GM12878 (cell line): ENCODE results near the gene EPN1.
A peak's percentile ranks its signal among the peaks of the same experiment; 100 is the strongest.

ENCODE experiments used
- CTCF ChIP-seq, 3 experiments: IDR thresholded peaks in 2 of 3; conservative IDR thresholded peaks in 1 of 3; 2 replicates each; pipeline ENCODE4 v1.5.1; 2011; ENCODE audit warnings: low read depth in 3 of 3, low read length in 3 of 3, mild to moderate bottlenecking in 3 of 3, control low read depth in 2 of 3, moderate library complexity in 2 of 3, inconsistent platforms in 1 of 3, mixed read lengths in 1 of 3; ENCODE audit not compliant: control insufficient read depth in 2 of 3, insufficient read depth in 1 of 3; ENCODE audit errors: extremely low read depth in 1 of 3
- E2F4 ChIP-seq: IDR thresholded peaks from 2 replicates; pipeline ENCODE4 v1.6.1; 2012; ENCODE audit warnings: low read depth, low read length, improper control_type of control experiment
- ELK1 ChIP-seq: IDR thresholded peaks from 2 replicates; pipeline ENCODE4 v1.6.1; 2012; ENCODE audit warnings: low read depth, low read length, improper control_type of control experiment
- HDAC6 ChIP-seq: fragments of 200-600 bp; sonication (generic); IDR thresholded peaks from one replicate; pipeline ENCODE4 v1.8.0; 2017; ENCODE audit warnings: antibody characterized with exemption; ENCODE audit not compliant: unreplicated experiment
- KLF5 ChIP-seq: fragments of 450-650 bp; IDR thresholded peaks from 2 replicates; pipeline ENCODE4 v1.6.1; 2014; ENCODE audit warnings: mild to moderate bottlenecking; ENCODE audit not compliant: partially characterized antibody
- MTA2 ChIP-seq: fragments of 450-650 bp; IDR thresholded peaks from 2 replicates; pipeline ENCODE4 v1.6.1; 2016; ENCODE audit warnings: low read depth, mild to moderate bottlenecking, moderate library complexity
- MXI1 ChIP-seq: fragments of 150-350 bp; IDR thresholded peaks from 2 replicates; pipeline ENCODE4 v1.6.1; 2011; ENCODE audit warnings: low read depth, mild to moderate bottlenecking, inconsistent platforms, low read length, improper control_type of control experiment
- NFXL1 ChIP-seq: fragments of 450-650 bp; IDR thresholded peaks from 2 replicates; pipeline ENCODE4 v1.6.1; 2017; ENCODE audit warnings: antibody characterized with exemption, mild to moderate bottlenecking, borderline replicate concordance
- POLR2A ChIP-seq: IDR thresholded peaks from 2 replicates; pipeline ENCODE4 v1.6.1; 2011; ENCODE audit warnings: low read depth, mild to moderate bottlenecking, low read length
- REST ChIP-seq: IDR thresholded peaks from 2 replicates; pipeline ENCODE4 v1.6.1; 2012; ENCODE audit warnings: mild to moderate bottlenecking, low read depth, low read length
- SUZ12 ChIP-seq: fragments of 200-600 bp; sonication (generic); IDR thresholded peaks from one replicate; pipeline ENCODE4 v1.6.1; 2018; ENCODE audit warnings: antibody characterized with exemption, mild to moderate bottlenecking; ENCODE audit not compliant: unreplicated experiment
- ZNF384 ChIP-seq: IDR thresholded peaks from 2 replicates; pipeline ENCODE4 v1.6.1; 2012; ENCODE audit warnings: low read depth, mild to moderate bottlenecking, low read length, improper control_type of control experiment, borderline replicate concordance

GRCh38 chr19:55653651-55654322, 21.2 kb upstream of the EPN1 start:
- TF ChIP-seq MXI1: peak; percentile 94; the same call in 1 of the 2 replicates
- peak; percentile 100; a peak in 5 of 6 replicates for TF ChIP-seq CTCF (IDR thresholded peaks at IDR 0.05 in 2 of 3, conservative IDR thresholded peaks at IDR 0.05 in 1 of 3; ENCODE audit: control insufficient read depth in 2 of 3, extremely low read depth in 1 of 3, insufficient read depth in 1 of 3, low read depth in 3 of 3, low read length in 3 of 3)
- TF ChIP-seq MTA2: no peak
- peak; percentile 71 for TF ChIP-seq ZNF384
- TF ChIP-seq HDAC6: no peak
- TF ChIP-seq REST: no peak
- TF ChIP-seq ELK1: peak; percentile 99
- no peak for TF ChIP-seq SUZ12
- no peak for TF ChIP-seq NFXL1
- peak; percentile 77 for TF ChIP-seq KLF5
- 0 out of 2 replicates have a peak, but pooled peaks have one; percentile 25 for TF ChIP-seq E2F4
- peak; percentile 80 for TF ChIP-seq POLR2A
